ENCODE measurements around the gene ASCL3.

DNA sequence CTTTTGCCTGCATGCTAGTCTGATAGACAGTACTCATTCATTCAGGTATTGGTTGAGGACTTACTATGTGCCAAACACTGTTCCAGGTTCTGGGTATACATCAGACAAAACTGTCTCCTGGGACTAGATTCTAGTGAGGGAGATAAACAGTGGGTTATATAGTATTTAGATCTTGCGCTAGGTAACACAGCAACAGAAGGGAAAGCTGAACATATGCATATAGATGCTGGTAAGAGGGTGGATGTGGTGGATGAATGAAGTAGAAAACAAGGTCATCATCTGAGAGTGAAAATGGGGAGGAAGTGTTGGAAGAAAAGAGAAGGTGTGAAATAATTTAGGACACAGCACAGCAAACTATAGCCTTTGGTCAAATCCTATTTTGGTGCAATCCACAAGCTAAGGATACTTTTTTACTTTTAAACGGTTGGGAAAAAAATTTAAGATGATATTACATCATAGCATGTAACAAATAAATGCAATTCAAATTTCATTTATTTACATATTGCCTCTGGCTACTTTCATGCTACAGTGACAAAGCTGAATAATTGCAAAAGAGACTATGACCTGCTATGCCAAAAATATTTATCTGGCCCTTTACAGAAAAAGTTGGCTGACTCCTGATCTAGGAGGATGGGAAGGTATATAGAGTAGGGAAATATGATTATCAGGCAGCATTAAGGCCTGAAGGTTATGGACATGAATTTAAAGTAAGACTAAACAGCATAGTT, 28.5 kb upstream of the ASCL3 start:
- TF ChIP-seq, protein P1, sequence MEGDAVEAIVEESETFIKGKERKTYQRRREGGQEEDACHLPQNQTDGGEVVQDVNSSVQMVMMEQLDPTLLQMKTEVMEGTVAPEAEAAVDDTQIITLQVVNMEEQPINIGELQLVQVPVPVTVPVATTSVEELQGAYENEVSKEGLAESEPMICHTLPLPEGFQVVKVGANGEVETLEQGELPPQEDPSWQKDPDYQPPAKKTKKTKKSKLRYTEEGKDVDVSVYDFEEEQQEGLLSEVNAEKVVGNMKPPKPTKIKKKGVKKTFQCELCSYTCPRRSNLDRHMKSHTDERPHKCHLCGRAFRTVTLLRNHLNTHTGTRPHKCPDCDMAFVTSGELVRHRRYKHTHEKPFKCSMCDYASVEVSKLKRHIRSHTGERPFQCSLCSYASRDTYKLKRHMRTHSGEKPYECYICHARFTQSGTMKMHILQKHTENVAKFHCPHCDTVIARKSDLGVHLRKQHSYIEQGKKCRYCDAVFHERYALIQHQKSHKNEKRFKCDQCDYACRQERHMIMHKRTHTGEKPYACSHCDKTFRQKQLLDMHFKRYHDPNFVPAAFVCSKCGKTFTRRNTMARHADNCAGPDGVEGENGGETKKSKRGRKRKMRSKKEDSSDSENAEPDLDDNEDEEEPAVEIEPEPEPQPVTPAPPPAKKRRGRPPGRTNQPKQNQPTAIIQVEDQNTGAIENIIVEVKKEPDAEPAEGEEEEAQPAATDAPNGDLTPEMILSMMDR (IDR thresholded peaks at IDR 0.05; ENCODE audit: insufficient read depth, low read length, poor library complexity, severe bottlenecking), result no peak
- TF ChIP-seq EZH2phosphoT487 (conservative IDR thresholded peaks at IDR 0.05; ENCODE audit: low read length), result no peak
